DND-41 (cell line): ENCODE measurements around the gene EPOP.

Experiments
- ATAC-seq: fragments of 200-7000 bp; cut with Tn5 transposase; 3 replicates; pipeline ENCODE4 v1.9.1; 2021; ENCODE audit warnings: low read depth; ENCODE audit not compliant: insufficient read depth
- DNase-seq: peaks from one replicate; pipeline ENCODE4 v3.0.0-alpha.2; 2020
- H2AFZ ChIP-seq: 2 replicates; pipeline ENCODE4 v1.6.0; 2012; ENCODE audit warnings: low read depth, low read length
- H3K27ac ChIP-seq: 2 replicates; pipeline ENCODE4 v1.5.1; 2012; ENCODE audit warnings: low read length, inconsistent platforms
- H3K27me3 ChIP-seq: fragments of 200-600 bp; sonication (generic); 2 replicates; pipeline ENCODE4 v1.6.0; 2012; ENCODE audit warnings: low read length, mild to moderate bottlenecking, inconsistent platforms; ENCODE audit not compliant: insufficient read depth, poor library complexity
- H3K36me3 ChIP-seq: 2 replicates; pipeline ENCODE4 v1.5.1; 2012; ENCODE audit warnings: low read length, inconsistent platforms; ENCODE audit not compliant: insufficient read depth
- H3K4me1 ChIP-seq: 2 replicates; pipeline ENCODE4 v1.5.1; 2012; ENCODE audit warnings: mild to moderate bottlenecking, low read length; ENCODE audit not compliant: insufficient read depth
- H3K4me2 ChIP-seq: 2 replicates; pipeline ENCODE4 v1.6.0; 2012; ENCODE audit warnings: mild to moderate bottlenecking, moderate library complexity, low read length, inconsistent platforms; ENCODE audit not compliant: insufficient read depth
- H3K4me3 ChIP-seq, 2 experiments: fragments of 200-600 bp in 1 of 2; shearing (Covaris generic) in 1 of 2; 2 replicates each; pipeline ENCODE4 v1.5.1; 2012 to 2016; ENCODE audit warnings: inconsistent platforms in 2 of 2, low read length in 2 of 2, mild to moderate bottlenecking in 2 of 2, low read depth in 1 of 2, moderate library complexity in 1 of 2
- H3K79me2 ChIP-seq: 2 replicates; pipeline ENCODE4 v1.6.0; 2012; ENCODE audit warnings: low read length, inconsistent platforms; ENCODE audit not compliant: insufficient read depth
- H3K9ac ChIP-seq: 2 replicates; pipeline ENCODE4 v1.6.0; 2012; ENCODE audit warnings: low read depth, mild to moderate bottlenecking, inconsistent platforms, low read length, moderate library complexity
- H3K9me3 ChIP-seq: 2 replicates; pipeline ENCODE4 v1.5.1; 2012; ENCODE audit warnings: low read length, moderate library complexity, mild to moderate bottlenecking, inconsistent platforms; ENCODE audit not compliant: insufficient read depth, severe bottlenecking
- H4K20me1 ChIP-seq: 2 replicates; pipeline ENCODE4 v1.6.0; 2012; ENCODE audit warnings: low read length; ENCODE audit not compliant: insufficient read depth
- CTCF ChIP-seq: IDR thresholded peaks from 2 replicates; pipeline ENCODE4 v1.5.1; 2012; ENCODE audit warnings: borderline replicate concordance, low read length, moderate library complexity, mild to moderate bottlenecking; ENCODE audit not compliant: poor library complexity, severe bottlenecking; ENCODE audit errors: extremely low read depth
- EZH2 ChIP-seq: IDR thresholded peaks from 3 replicates; pipeline ENCODE4 v1.6.1; 2012; ENCODE audit warnings: borderline replicate concordance, low read depth, mild to moderate bottlenecking, moderate library complexity, low read length, inconsistent platforms; ENCODE audit not compliant: severe bottlenecking

Gene EPOP

GRCh38 chr17:38710604-38710962 lies 35.8 kb upstream of the EPOP start:
- Histone ChIP-seq H3K4me1 (peaks cover 22% of the 10 kb centered on the region), H3K9me3 (no peaks in the 10 kb centered on the region), H3K36me3 (peaks cover 87% of the 10 kb centered on the region), H3K4me3 (no peak overlapping the region), H2AFZ (no peak overlapping the region), H3K4me2 (no peak overlapping the region), H4K20me1 (peaks cover 37% of the 10 kb centered on the region), H3K79me2 (peaks cover 45% of the 10 kb centered on the region), H3K27ac (no peak overlapping the region), H3K9ac (no peak overlapping the region), H3K27me3 (no peaks in the 10 kb centered on the region)
- TF ChIP-seq EZH2 (no peak), CTCF (no peak)
- no peak for DNase-seq
- no peak for ATAC-seq

- Histone ChIP-seq H3K4me2 (no peak overlapping the region), H4K20me1 (peaks cover 37% of the 10 kb centered on the region), H2AFZ (no peak overlapping the region), H3K4me1 (peaks cover 22% of the 10 kb centered on the region), H3K9ac (no peak overlapping the region), H3K27ac (0 out of 2 replicates have a peak overlapping the region, but pooled peaks have one; percentile 30), H3K4me3 (no peak overlapping the region), H3K27me3 (no peaks in the 10 kb centered on the region), H3K36me3 (peaks cover 82% of the 10 kb centered on the region), H3K79me2 (peaks cover 50% of the 10 kb centered on the region), H3K9me3 (no peaks in the 10 kb centered on the region)
- ATAC-seq = no peak
- TF ChIP-seq EZH2 = no peak
- no peak for TF ChIP-seq CTCF
- no peak for DNase-seq
Observed at GRCh38 chr17:38709864-38710603, 35.3 kb upstream of the EPOP start.

GRCh38 chr17:38709104-38709820 lies 34.5 kb upstream of the EPOP start:
- H3K27me3 ChIP-seq = no peaks in the 10 kb centered on the region
- H3K4me2 ChIP-seq = no peak overlapping the region
- H3K79me2 ChIP-seq = peaks cover 57% of the 10 kb centered on the region
- TF ChIP-seq EZH2 = no peak
- no peak for TF ChIP-seq CTCF
- H3K9me3 ChIP-seq = no peaks in the 10 kb centered on the region
- no peak overlapping the region for H3K4me3 ChIP-seq
- H3K36me3 ChIP-seq = peaks cover 75% of the 10 kb centered on the region
- DNase-seq (no peak), ATAC-seq (no peak)
- H2AFZ ChIP-seq = no peak overlapping the region
- H3K4me1 ChIP-seq = peaks cover 26% of the 10 kb centered on the region
- H3K27ac ChIP-seq = 0 out of 2 replicates have a peak overlapping the region, but pooled peaks have one; percentile 30
- peaks cover 37% of the 10 kb centered on the region for H4K20me1 ChIP-seq
- peak overlapping the region; percentile 12; the same call in 1 of the 2 replicates for H3K9ac ChIP-seq
